ENCODE measurements around the gene AGL.

DNA sequence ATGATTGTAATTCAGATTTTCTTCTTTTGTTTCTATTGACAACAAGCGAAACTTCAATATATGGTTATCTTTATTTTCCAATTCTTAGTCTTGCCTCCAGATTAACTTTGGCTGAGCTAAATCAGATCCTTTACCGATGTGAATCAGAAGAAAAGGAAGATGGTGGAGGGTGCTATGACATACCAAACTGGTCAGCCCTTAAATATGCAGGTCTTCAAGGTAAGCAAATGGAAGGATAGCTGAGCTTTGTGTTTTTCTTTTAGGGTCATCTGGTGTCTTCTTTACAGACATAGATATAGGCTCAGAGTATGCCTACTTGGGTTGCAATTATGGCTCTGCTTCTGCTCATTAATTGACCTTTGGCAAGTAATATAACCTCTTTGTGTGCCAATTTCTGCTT lies 37.7 kb downstream of the AGL start:
- TF ChIP-seq POLR2AphosphoS5 (IDR thresholded peaks at IDR 0.05; ENCODE audit: borderline replicate concordance, low read depth, low read length) (no peak), EZH2 (IDR thresholded peaks at IDR 0.05) (no peak)
